ENCODE results near the gene TMPRSS9.

Gene TMPRSS9

GRCh38 chr19:2358548-2359173 is 1.4 kb upstream of the TMPRSS9 start:
- Histone ChIP-seq H3K9me3 (ENCODE audit: control insufficient read depth in 5 of 5, low read length in 5 of 5) (no peaks in the 10 kb centered on the region), H3K9ac (ENCODE audit: low read length in 5 of 5) (no peak overlapping the region), H3K27me3 (ENCODE audit: control insufficient read depth in 5 of 5, insufficient read depth in 4 of 5, low read length in 5 of 5) (peaks cover 17 to 32% (median 30%) of the 10 kb centered on the region in 5 donors), H3K4me3 (ENCODE audit: low read depth in 1 of 5, low read length in 5 of 5) (no peak overlapping the region), H3K27ac (ENCODE audit: low read depth, low read length) (no peak overlapping the region), H3K4me1 (ENCODE audit: control insufficient read depth in 5 of 5, insufficient read depth in 5 of 5, low read length in 5 of 5) (no peaks in the 10 kb centered on the region), H3K36me3 (ENCODE audit: control insufficient read depth in 5 of 5, insufficient read depth in 5 of 5, low read length in 5 of 5) (peaks cover 0 to 12% (median 10%) of the 10 kb centered on the region in 5 donors)

- peaks cover 17 to 36% (median 32%) of the 10 kb centered on the region in 5 donors for H3K27me3 ChIP-seq (ENCODE audit: control insufficient read depth in 5 of 5, insufficient read depth in 4 of 5, low read length in 5 of 5)
- H3K27ac ChIP-seq (ENCODE audit: low read depth, low read length), result no peak overlapping the region
- no peaks in the 10 kb centered on the region for H3K36me3 ChIP-seq (ENCODE audit: control insufficient read depth in 5 of 5, insufficient read depth in 5 of 5, low read length in 5 of 5)
- no peak overlapping the region for H3K9ac ChIP-seq (ENCODE audit: low read length in 5 of 5)
- H3K4me1 ChIP-seq (ENCODE audit: control insufficient read depth in 5 of 5, insufficient read depth in 5 of 5, low read length in 5 of 5), result no peaks in the 10 kb centered on the region
- H3K4me3 ChIP-seq (ENCODE audit: low read depth in 1 of 5, low read length in 5 of 5), result no peak overlapping the region
- no peaks in the 10 kb centered on the region for H3K9me3 ChIP-seq (ENCODE audit: control insufficient read depth in 5 of 5, low read length in 5 of 5)
These were observed 768 bp downstream of the TMPRSS9 start for GRCh38 chr19:2360833-2361232.

DNA sequence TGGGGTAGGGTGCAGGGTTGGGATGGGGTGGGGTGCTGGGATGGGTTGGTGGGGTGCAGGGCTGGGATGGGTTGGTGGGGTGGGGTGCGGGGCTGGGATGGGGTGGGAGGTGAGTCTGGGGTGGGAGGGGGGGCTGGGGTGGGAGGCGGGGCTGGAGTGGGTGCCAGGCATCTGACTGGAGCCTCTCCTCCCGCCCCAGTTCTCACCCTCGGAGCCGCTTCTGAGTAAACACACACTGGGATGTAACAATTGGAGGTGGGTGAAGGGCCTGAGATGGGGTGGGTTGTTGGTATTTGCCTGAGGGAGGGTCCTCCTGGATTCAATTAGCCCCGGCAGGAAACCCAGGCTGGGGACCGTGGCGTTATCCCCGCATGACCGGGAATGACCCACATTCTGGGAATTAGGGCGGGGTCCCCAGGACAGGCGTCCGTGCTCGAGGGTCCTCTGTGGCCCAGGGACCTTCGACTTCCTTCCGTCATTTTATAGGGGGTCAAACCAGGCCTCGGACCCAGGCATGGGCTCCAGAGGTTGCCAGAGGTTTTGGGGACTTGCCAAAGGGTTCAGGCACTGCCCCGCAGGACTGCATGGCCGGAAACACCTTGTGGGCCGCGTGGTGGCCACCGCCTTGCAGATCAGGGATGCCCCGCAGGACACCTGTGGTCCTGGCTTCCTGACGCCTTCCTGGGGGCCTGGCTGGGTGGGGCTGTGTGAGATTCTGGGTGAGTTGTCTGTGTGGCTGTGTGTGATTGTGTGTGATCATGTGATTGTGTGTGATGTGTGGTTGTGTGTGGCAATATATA is 1.4 kb downstream of the TMPRSS9 start:
- Histone ChIP-seq H3K27me3 (ENCODE audit: control insufficient read depth in 5 of 5, insufficient read depth in 4 of 5, low read length in 5 of 5) (peaks cover 17 to 36% (median 32%) of the 10 kb centered on the region in 5 donors), H3K27ac (ENCODE audit: low read depth, low read length) (no peak overlapping the region), H3K4me1 (ENCODE audit: control insufficient read depth in 5 of 5, insufficient read depth in 5 of 5, low read length in 5 of 5) (no peaks in the 10 kb centered on the region), H3K9me3 (ENCODE audit: control insufficient read depth in 5 of 5, low read length in 5 of 5) (no peaks in the 10 kb centered on the region), H3K36me3 (ENCODE audit: control insufficient read depth in 5 of 5, insufficient read depth in 5 of 5, low read length in 5 of 5) (no peaks in the 10 kb centered on the region), H3K4me3 (ENCODE audit: low read depth in 1 of 5, low read length in 5 of 5) (no peak overlapping the region), H3K9ac (ENCODE audit: low read length in 5 of 5) (peak overlapping the region in 1 of 5 donors; percentile 2)

DNA sequence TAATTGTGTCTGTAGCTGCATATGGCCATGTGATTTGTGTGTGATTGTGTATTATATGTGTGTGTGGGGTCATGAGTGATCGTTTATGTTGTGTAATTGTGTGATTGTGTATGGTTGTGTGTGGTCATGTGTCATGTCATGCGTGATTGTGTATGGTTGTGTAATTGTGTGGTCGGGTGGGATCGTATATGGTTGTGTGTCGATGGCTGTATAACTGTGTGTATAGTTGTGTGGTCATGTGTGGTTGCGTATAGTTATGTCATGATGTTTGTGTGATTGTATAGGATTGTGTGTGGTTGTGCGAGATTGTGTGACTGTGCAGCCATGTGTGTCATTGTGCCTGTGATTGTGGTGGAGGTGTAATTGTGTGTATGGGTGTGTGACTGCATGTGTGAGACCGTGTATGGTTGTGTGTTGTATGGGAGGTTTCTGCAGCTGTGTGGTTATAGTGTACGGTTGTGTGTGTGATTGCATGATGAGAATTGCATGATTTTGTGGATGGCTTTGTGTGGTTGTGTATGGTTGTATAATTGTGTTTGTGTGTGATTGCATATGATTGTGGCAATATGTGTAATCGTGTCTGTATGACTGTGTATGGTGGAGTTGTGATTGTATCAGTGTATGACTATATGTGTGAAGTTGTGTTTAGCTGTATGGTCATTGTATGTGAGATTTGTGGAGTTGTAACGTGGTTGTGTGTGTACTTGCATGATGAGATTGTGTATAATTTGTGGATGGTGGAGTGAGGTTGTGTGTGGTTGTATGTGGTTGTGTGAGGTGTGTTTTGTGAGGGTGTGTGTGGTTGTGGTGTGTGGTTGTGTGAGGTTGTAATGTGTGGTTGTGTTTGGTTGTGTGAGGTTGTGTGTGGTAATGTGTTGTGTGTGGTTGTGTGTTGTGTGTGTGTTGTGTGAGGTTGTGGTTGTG is 2.2 kb downstream of the TMPRSS9 start:
- Histone ChIP-seq H3K4me1 (ENCODE audit: control insufficient read depth in 5 of 5, insufficient read depth in 5 of 5, low read length in 5 of 5) (no peaks in the 10 kb centered on the region), H3K27me3 (ENCODE audit: control insufficient read depth in 5 of 5, insufficient read depth in 4 of 5, low read length in 5 of 5) (peaks cover 17 to 36% (median 32%) of the 10 kb centered on the region in 5 donors), H3K9me3 (ENCODE audit: control insufficient read depth in 5 of 5, low read length in 5 of 5) (peaks cover 0 to 3% (median 0%) of the 10 kb centered on the region in 5 donors), H3K4me3 (ENCODE audit: low read depth in 1 of 5, low read length in 5 of 5) (no peak overlapping the region), H3K27ac (ENCODE audit: low read depth, low read length) (no peak overlapping the region), H3K9ac (ENCODE audit: low read length in 5 of 5) (peak overlapping the region in 1 of 5 donors; percentile 2), H3K36me3 (ENCODE audit: control insufficient read depth in 5 of 5, insufficient read depth in 5 of 5, low read length in 5 of 5) (no peaks in the 10 kb centered on the region)

DNA sequence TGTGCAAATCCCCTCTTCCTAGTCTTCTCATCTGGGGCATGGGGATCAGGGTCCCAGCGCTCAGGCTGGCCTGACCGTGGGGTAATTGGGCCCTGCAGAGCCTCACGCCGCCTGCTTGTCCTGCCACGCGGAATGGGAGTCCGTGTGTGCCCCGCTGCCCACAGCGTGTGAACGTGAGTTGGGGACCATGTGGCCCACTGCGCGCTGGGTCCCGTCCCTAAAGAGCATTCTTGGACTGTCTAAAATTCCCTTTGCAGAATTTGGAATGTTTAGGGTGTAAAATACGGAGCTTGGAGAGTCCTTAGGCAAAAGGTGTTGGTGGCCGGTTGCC is 2.9 kb downstream of the TMPRSS9 start:
- H3K27ac ChIP-seq (ENCODE audit: low read depth, low read length), result no peak overlapping the region
- H3K9me3 ChIP-seq (ENCODE audit: control insufficient read depth in 5 of 5, low read length in 5 of 5), result peaks cover 0 to 3% (median 0%) of the 10 kb centered on the region in 5 donors
- H3K9ac ChIP-seq (ENCODE audit: low read length in 5 of 5), result no peak overlapping the region
- no peaks in the 10 kb centered on the region for H3K4me1 ChIP-seq (ENCODE audit: control insufficient read depth in 5 of 5, insufficient read depth in 5 of 5, low read length in 5 of 5)
- peaks cover 17 to 36% (median 32%) of the 10 kb centered on the region in 5 donors for H3K27me3 ChIP-seq (ENCODE audit: control insufficient read depth in 5 of 5, insufficient read depth in 4 of 5, low read length in 5 of 5)
- no peak overlapping the region for H3K4me3 ChIP-seq (ENCODE audit: low read depth in 1 of 5, low read length in 5 of 5)
- no peaks in the 10 kb centered on the region for H3K36me3 ChIP-seq (ENCODE audit: control insufficient read depth in 5 of 5, insufficient read depth in 5 of 5, low read length in 5 of 5)

DNA sequence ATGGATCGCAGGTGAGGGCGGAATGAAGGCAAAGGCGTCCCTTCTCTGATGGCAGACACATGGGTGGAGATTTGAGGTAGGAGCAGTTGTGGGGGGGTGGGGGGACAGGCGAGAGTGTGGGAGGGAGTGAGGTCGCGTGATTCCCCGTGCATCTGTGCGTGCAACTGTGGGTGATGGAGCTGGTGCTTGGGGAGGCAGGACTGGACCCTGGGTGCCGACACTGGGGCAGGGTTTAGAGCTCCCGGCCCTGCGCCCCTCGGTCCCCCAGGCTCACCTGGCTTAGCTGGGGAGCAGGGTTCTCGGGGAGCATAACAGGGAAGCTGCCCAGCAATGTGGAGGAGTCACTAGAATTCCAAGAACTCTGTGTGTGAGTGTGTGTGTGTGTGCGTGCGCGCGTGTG is 3.4 kb downstream of the TMPRSS9 start:
- Histone ChIP-seq H3K9me3 (ENCODE audit: control insufficient read depth in 5 of 5, low read length in 5 of 5) (peaks cover 0 to 3% (median 0%) of the 10 kb centered on the region in 5 donors), H3K27me3 (ENCODE audit: control insufficient read depth in 5 of 5, insufficient read depth in 4 of 5, low read length in 5 of 5) (peaks cover 17 to 36% (median 32%) of the 10 kb centered on the region in 5 donors), H3K9ac (ENCODE audit: low read length in 5 of 5) (no peak overlapping the region), H3K4me3 (ENCODE audit: low read depth in 1 of 5, low read length in 5 of 5) (no peak overlapping the region), H3K36me3 (ENCODE audit: control insufficient read depth in 5 of 5, insufficient read depth in 5 of 5, low read length in 5 of 5) (no peaks in the 10 kb centered on the region), H3K4me1 (ENCODE audit: control insufficient read depth in 5 of 5, insufficient read depth in 5 of 5, low read length in 5 of 5) (no peaks in the 10 kb centered on the region), H3K27ac (ENCODE audit: low read depth, low read length) (no peak overlapping the region)

DNA sequence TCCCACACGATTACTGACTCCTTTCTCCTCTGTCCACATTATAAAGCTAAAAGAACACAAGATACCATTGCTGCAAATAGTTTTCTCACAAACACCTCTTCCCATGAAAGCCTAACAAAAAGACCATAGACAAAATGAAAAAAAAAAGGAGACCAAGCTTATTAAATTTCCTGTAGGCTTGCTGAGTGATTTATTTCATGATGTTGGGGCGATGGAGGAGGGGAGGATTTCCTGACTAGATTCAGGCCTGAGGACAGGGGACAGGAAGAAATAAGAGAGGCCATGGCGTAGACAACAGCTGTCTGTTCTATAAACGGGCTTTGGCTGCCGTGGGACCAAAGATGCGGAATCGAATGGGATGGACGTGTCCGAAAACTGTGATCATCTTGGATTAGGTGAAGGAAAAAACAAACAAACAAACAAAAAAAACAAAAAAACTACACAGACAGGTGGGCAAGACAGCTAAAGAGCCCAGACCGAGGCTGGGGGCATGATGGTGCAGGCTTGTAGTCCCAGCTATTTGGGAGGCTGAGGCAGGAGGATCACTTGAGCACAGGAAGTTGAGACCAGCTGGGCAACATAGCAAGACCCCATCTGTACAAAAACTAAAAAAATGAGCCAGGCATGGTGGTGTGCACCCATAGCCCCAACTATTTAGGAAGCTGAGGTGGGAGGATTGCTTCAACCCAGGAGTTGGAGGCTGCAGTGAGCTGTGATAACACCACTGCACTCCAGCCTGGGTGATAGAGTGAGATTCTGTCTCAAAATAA is 5.3 kb downstream of the TMPRSS9 start:
- Histone ChIP-seq H3K36me3 (ENCODE audit: control insufficient read depth in 5 of 5, insufficient read depth in 5 of 5, low read length in 5 of 5) (no peaks in the 10 kb centered on the region), H3K9me3 (ENCODE audit: control insufficient read depth in 5 of 5, low read length in 5 of 5) (peaks cover 0 to 8% (median 0%) of the 10 kb centered on the region in 5 donors), H3K9ac (ENCODE audit: low read length in 5 of 5) (no peak overlapping the region), H3K27me3 (ENCODE audit: control insufficient read depth in 5 of 5, insufficient read depth in 4 of 5, low read length in 5 of 5) (peaks cover 17 to 36% (median 29%) of the 10 kb centered on the region in 5 donors), H3K4me1 (ENCODE audit: control insufficient read depth in 5 of 5, insufficient read depth in 5 of 5, low read length in 5 of 5) (no peaks in the 10 kb centered on the region), H3K4me3 (ENCODE audit: low read depth in 1 of 5, low read length in 5 of 5) (no peak overlapping the region), H3K27ac (ENCODE audit: low read depth, low read length) (no peak overlapping the region)

GRCh38 chr19:2371656-2372055 is 11.6 kb downstream of the TMPRSS9 start:
- Histone ChIP-seq H3K4me3 (ENCODE audit: low read depth in 1 of 5, low read length in 5 of 5) (no peak overlapping the region), H3K36me3 (ENCODE audit: control insufficient read depth in 5 of 5, insufficient read depth in 5 of 5, low read length in 5 of 5) (no peaks in the 10 kb centered on the region), H3K9me3 (ENCODE audit: control insufficient read depth in 5 of 5, low read length in 5 of 5) (peaks cover 0 to 8% (median 0%) of the 10 kb centered on the region in 5 donors), H3K9ac (ENCODE audit: low read length in 5 of 5) (no peak overlapping the region), H3K4me1 (ENCODE audit: control insufficient read depth in 5 of 5, insufficient read depth in 5 of 5, low read length in 5 of 5) (peaks cover 0 to 5% (median 0%) of the 10 kb centered on the region in 5 donors), H3K27me3 (ENCODE audit: control insufficient read depth in 5 of 5, insufficient read depth in 4 of 5, low read length in 5 of 5) (peaks cover 0 to 11% (median 0%) of the 10 kb centered on the region in 5 donors), H3K27ac (ENCODE audit: low read depth, low read length) (no peak overlapping the region)

DNA sequence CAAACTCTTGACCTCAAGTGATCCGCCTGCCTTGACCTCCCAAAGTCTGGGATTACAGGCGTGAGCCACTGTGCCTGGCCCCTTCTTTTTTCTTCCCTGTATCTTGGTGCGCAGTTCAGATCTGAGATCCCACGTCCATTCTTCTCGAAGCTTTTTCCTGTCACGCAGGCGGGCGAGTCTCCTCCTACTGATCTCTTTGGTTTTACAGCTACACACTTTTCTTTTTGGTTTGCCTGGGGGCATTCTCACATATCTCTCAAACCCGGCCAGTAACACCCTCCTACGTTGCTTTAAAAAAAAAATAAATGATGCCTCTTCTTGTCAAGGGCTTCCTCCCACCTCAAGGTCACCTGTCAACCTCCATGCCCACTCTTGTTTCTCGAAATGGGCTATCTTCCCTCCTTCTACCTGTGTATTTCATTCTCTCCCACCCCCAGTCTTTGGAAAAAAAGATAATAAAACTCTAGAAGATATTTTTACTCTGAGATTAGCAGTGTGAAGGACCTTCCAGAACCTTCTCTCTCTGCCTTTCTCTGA is 12.1 kb downstream of the TMPRSS9 start:
- peaks cover 0 to 6% (median 0%) of the 10 kb centered on the region in 5 donors for H3K9me3 ChIP-seq (ENCODE audit: control insufficient read depth in 5 of 5, low read length in 5 of 5)
- H3K4me3 ChIP-seq (ENCODE audit: low read depth in 1 of 5, low read length in 5 of 5), result no peak overlapping the region
- no peak overlapping the region for H3K9ac ChIP-seq (ENCODE audit: low read length in 5 of 5)
- H3K36me3 ChIP-seq (ENCODE audit: control insufficient read depth in 5 of 5, insufficient read depth in 5 of 5, low read length in 5 of 5), result no peaks in the 10 kb centered on the region
- no peak overlapping the region for H3K27ac ChIP-seq (ENCODE audit: low read depth, low read length)
- peaks cover 0 to 11% (median 0%) of the 10 kb centered on the region in 5 donors for H3K27me3 ChIP-seq (ENCODE audit: control insufficient read depth in 5 of 5, insufficient read depth in 4 of 5, low read length in 5 of 5)
- peaks cover 0 to 7% (median 0%) of the 10 kb centered on the region in 5 donors for H3K4me1 ChIP-seq (ENCODE audit: control insufficient read depth in 5 of 5, insufficient read depth in 5 of 5, low read length in 5 of 5)
